ENCODE data around the gene RAB31. TPM values are rescaled to one million over a fixed set of nuclear protein-coding genes. Genes with fewer than 3 reads are reported as not detected.
A peak's percentile ranks its signal among the peaks of the same experiment; 100 is the strongest.

Gene RAB31
- total and polyA plus RNA-seq, 4 experiments from 2014 or later, result 0.07 to 1.8 (median 1.4) TPM

DNA sequence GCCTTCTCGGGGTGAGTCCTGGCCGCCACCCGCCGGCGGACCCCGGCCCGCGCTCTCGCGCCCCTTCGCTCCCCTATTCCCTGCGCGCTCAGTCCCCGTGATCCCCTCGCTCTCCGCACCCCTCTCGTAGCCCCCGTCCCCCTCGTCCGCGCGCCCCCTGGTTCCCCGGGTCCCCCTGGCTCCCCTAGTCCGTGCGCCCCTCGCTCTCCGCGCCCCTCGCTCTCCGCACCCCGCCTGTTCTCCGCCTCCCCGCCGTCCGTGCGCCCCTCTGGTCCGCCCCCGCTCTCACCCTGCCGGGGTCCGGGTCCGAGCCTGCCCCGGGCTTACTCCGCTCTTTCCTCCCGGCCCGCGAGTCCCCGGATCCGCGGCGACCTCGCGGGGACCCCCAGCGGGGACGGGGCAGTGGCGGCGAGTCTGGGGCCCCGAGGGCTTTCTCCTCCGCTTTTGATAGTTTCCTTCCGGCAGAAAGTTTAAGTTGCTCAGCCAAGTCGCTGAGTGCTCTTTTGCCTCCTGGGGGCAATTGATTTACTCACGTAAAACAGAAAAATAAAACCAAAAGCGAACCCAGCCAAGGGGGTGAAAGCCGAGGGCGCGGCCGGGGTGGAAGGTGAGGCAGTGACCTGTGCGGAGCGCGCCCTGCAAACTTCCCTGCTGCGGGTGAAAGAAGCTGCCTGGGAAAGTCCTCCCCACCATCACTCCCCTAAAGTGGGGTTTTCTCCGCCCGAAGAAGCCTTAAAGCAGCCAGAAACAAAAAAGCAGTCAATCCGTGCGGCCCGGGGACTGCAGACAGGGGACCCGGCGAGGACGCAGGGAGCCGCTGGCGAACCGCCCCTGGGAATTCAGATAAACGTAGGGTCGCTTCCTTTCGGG, 568 bp downstream of the RAB31 start:
- CTCF ChIA-PET (ENCODE audit: partially characterized antibody), result no interaction called here
- H3K27ac Mint-ChIP-seq, result no peak overlapping the region
- POLR2A ChIA-PET (ENCODE audit: partially characterized antibody), result no interaction called here
- peaks cover 9% of the 10 kb centered on the region for H3K27me3 ChIP-seq (ENCODE audit: insufficient read depth, low read length)
- peaks cover 0 to 3% (median 0%) of the 10 kb centered on the region in 8 donors for H3K9me3 Mint-ChIP-seq
- H3K4me1 Mint-ChIP-seq, result peaks cover 17 to 33% (median 24%) of the 10 kb centered on the region in 4 donors
- H3K36me3 Mint-ChIP-seq, result no peaks in the 10 kb centered on the region
- H3K36me3 ChIP-seq (ENCODE audit: insufficient read depth, low read length), result no peaks in the 10 kb centered on the region
- no peak overlapping the region for H3K27ac ChIP-seq (ENCODE audit: low read depth, low read length)
- DNase-seq, result no peak
- no peaks in the 10 kb centered on the region for H3K9me3 ChIP-seq (ENCODE audit: control insufficient read depth in 1 of 2, low read length in 2 of 2)
- H3K4me1 ChIP-seq (ENCODE audit: insufficient read depth, low read length), result peaks cover 10% of the 10 kb centered on the region
- peak overlapping the region; percentile 51 to 84 (median 77) for H3K4me3 Mint-ChIP-seq
- intact Hi-C loops (cut with micrococcal nuclease), result no loop called here
- H3K27me3 Mint-ChIP-seq, result peaks cover 60 to 66% of the 10 kb centered on the region in 2 donors
- no peak overlapping the region for H3K4me3 ChIP-seq (ENCODE audit: low read length in 2 of 2)

- ChIA-PET CTCF (ENCODE audit: partially characterized antibody) (no interaction called here), POLR2A (ENCODE audit: partially characterized antibody) (no interaction called here)
- peaks cover 17 to 33% (median 23%) of the 10 kb centered on the region in 4 donors for H3K4me1 Mint-ChIP-seq
- Histone ChIP-seq H3K9me3 (ENCODE audit: control insufficient read depth in 1 of 2, low read length in 2 of 2) (no peaks in the 10 kb centered on the region), H3K4me3 (ENCODE audit: low read length in 2 of 2) (no peak overlapping the region), H3K27me3 (ENCODE audit: insufficient read depth, low read length) (peaks cover 9% of the 10 kb centered on the region), H3K36me3 (ENCODE audit: insufficient read depth, low read length) (no peaks in the 10 kb centered on the region), H3K4me1 (ENCODE audit: insufficient read depth, low read length) (peaks cover 10% of the 10 kb centered on the region), H3K27ac (ENCODE audit: low read depth, low read length) (no peak overlapping the region)
- peak overlapping the region; percentile 21 to 84 (median 70) for H3K4me3 Mint-ChIP-seq
- peaks cover 0 to 3% (median 0%) of the 10 kb centered on the region in 8 donors for H3K9me3 Mint-ChIP-seq
- no peak for DNase-seq
- H3K27ac Mint-ChIP-seq, result no peak overlapping the region
- peaks cover 64 to 66% of the 10 kb centered on the region in 2 donors for H3K27me3 Mint-ChIP-seq
- intact Hi-C loops (cut with micrococcal nuclease), result no loop called here
- no peaks in the 10 kb centered on the region for H3K36me3 Mint-ChIP-seq
Measured at GRCh38 chr18:9709304-9709877, 1.3 kb downstream of the RAB31 start.

DNA sequence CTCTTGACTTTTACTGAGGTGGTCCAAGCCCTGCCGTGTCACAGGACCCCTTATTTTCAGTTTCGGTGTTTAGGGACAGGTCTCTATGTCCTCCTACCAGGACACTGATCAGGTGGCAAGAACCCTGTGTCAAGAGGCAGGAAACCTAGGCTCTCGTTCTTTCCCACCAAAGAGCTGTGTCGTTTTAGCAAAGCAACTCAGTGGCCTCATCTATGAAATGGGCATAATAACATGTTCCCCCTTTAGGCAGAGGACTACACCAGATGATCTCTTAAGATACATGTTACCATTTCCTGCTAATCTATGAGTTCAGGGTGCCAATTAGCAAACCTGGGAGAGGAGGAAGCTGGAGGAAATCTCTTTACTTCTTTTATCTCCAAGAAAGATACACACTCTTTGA, 1.9 kb downstream of the RAB31 start:
- ChIA-PET POLR2A (ENCODE audit: partially characterized antibody) (no interaction called here), CTCF (ENCODE audit: partially characterized antibody) (no interaction called here)
- intact Hi-C loops (cut with micrococcal nuclease), result no loop called here
- peaks cover 17 to 33% (median 22%) of the 10 kb centered on the region in 4 donors for H3K4me1 Mint-ChIP-seq
- H3K36me3 ChIP-seq (ENCODE audit: insufficient read depth, low read length), result no peaks in the 10 kb centered on the region
- H3K4me3 Mint-ChIP-seq, result peak overlapping the region in 7 of 8 donors; percentile 35 to 84 (median 67)
- H3K4me1 ChIP-seq (ENCODE audit: insufficient read depth, low read length), result peaks cover 10% of the 10 kb centered on the region
- H3K27ac ChIP-seq (ENCODE audit: low read depth, low read length), result no peak overlapping the region
- no peaks in the 10 kb centered on the region for H3K9me3 ChIP-seq (ENCODE audit: control insufficient read depth in 1 of 2, low read length in 2 of 2)
- DNase-seq, result no peak
- H3K27me3 ChIP-seq (ENCODE audit: insufficient read depth, low read length), result peaks cover 9% of the 10 kb centered on the region
- H3K27me3 Mint-ChIP-seq, result peaks cover 69 to 70% of the 10 kb centered on the region in 2 donors
- no peak overlapping the region for H3K27ac Mint-ChIP-seq
- no peak overlapping the region for H3K4me3 ChIP-seq (ENCODE audit: low read length in 2 of 2)
- no peaks in the 10 kb centered on the region for H3K36me3 Mint-ChIP-seq
- peaks cover 0 to 3% (median 0%) of the 10 kb centered on the region in 8 donors for H3K9me3 Mint-ChIP-seq

DNA sequence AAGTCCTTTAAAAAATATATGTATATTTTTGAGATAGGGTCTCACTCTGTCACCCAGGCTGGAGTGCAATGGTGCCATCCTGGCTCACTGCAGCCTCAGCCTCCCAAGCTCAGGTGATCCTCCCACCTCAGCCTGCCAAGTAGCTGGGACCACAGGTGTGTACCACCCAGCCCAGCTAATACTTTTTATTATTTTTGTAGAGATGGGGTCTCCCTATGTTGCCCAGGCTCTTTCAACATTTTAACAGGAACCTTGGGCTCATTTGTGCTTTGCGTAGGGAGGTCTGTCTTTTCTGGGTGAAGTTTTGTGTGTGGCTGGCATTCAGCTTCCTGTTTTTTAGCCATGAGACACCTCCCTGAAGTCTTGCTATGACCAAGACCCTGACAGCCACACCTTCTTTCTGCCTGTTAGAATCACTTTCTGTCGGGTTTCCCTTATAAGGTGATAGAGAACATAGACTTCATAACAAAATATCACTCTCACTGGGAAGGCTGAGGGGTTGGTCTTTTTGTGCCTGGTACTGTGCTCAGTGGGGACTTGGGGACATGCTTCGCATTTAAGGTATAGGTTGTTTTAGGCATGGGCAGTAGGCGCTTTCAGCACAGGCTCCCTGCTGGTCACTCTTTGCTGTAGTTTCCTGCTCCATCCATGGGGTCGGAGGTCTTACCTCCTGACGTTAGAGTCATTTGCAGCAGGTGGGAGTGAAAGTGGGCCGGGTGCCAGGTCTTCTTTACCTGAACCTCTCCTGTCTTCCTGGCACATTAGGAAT, 3.4 kb downstream of the RAB31 start:
- Mint-ChIP-seq H3K4me1 (peaks cover 15 to 33% (median 22%) of the 10 kb centered on the region in 4 donors), H3K9me3 (peaks cover 0 to 3% (median 0%) of the 10 kb centered on the region in 8 donors), H3K27ac (no peak overlapping the region), H3K4me3 (peak overlapping the region in 3 of 8 donors; percentile 3 to 36 (median 26)), H3K27me3 (peaks cover 64 to 72% of the 10 kb centered on the region in 2 donors), H3K36me3 (no peaks in the 10 kb centered on the region)
- POLR2A ChIA-PET (ENCODE audit: partially characterized antibody), result no interaction called here
- Histone ChIP-seq H3K27ac (ENCODE audit: low read depth, low read length) (no peak overlapping the region), H3K9me3 (ENCODE audit: control insufficient read depth in 1 of 2, low read length in 2 of 2) (no peaks in the 10 kb centered on the region), H3K4me1 (ENCODE audit: insufficient read depth, low read length) (peaks cover 10% of the 10 kb centered on the region), H3K4me3 (ENCODE audit: low read length in 2 of 2) (no peak overlapping the region), H3K36me3 (ENCODE audit: insufficient read depth, low read length) (no peaks in the 10 kb centered on the region), H3K27me3 (ENCODE audit: insufficient read depth, low read length) (peaks cover 9% of the 10 kb centered on the region)
- DNase-seq, result no peak
- intact Hi-C loops (cut with micrococcal nuclease), result no loop called here
- CTCF ChIA-PET (ENCODE audit: partially characterized antibody), result no interaction called here

DNA sequence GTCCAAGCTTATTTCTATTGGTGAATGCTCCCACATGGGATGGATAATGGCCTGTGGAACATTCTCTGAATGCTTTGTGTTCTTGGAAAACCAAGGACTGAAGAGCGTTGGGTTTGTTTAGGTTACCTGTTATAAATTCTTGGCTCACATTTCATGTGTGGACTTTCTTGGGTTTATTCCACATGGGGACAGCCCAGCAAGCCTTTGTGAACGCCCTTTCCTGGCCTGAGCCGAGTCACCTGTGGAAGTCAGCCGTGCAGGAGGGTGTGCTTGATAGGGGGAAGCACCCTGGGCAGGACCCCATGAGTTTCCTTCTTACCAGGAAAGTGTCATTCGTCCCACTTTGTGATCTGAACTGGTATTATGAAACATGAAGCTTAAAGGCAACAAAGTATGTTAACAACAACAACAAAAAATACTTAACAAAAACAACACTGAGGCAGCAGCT, 4.1 kb downstream of the RAB31 start:
- CTCF ChIA-PET (ENCODE audit: partially characterized antibody), result no interaction called here
- Mint-ChIP-seq H3K4me1 (peaks cover 14 to 30% (median 19%) of the 10 kb centered on the region in 4 donors), H3K4me3 (no peak overlapping the region), H3K9me3 (peaks cover 0 to 3% (median 0%) of the 10 kb centered on the region in 8 donors), H3K36me3 (no peaks in the 10 kb centered on the region), H3K27ac (no peak overlapping the region), H3K27me3 (peaks cover 59 to 67% of the 10 kb centered on the region in 2 donors)
- no peaks in the 10 kb centered on the region for H3K36me3 ChIP-seq (ENCODE audit: insufficient read depth, low read length)
- intact Hi-C loops (cut with micrococcal nuclease), result no loop called here
- no peak overlapping the region for H3K27ac ChIP-seq (ENCODE audit: low read depth, low read length)
- no peaks in the 10 kb centered on the region for H3K9me3 ChIP-seq (ENCODE audit: control insufficient read depth in 1 of 2, low read length in 2 of 2)
- peaks cover 9% of the 10 kb centered on the region for H3K27me3 ChIP-seq (ENCODE audit: insufficient read depth, low read length)
- peaks cover 10% of the 10 kb centered on the region for H3K4me1 ChIP-seq (ENCODE audit: insufficient read depth, low read length)
- no peak overlapping the region for H3K4me3 ChIP-seq (ENCODE audit: low read length in 2 of 2)
- POLR2A ChIA-PET (ENCODE audit: partially characterized antibody), result no interaction called here
- DNase-seq, result no peak

- Mint-ChIP-seq H3K36me3 (no peaks in the 10 kb centered on the region), H3K4me1 (peaks cover 11 to 30% (median 16%) of the 10 kb centered on the region in 4 donors), H3K27me3 (peaks cover 59 to 68% of the 10 kb centered on the region in 2 donors), H3K4me3 (no peak overlapping the region), H3K27ac (no peak overlapping the region), H3K9me3 (peaks cover 0 to 3% (median 0%) of the 10 kb centered on the region in 8 donors)
- DNase-seq, result no peak
- no peaks in the 10 kb centered on the region for H3K9me3 ChIP-seq (ENCODE audit: control insufficient read depth in 1 of 2, low read length in 2 of 2)
- H3K4me1 ChIP-seq (ENCODE audit: insufficient read depth, low read length), result peaks cover 10% of the 10 kb centered on the region
- H3K27ac ChIP-seq (ENCODE audit: low read depth, low read length), result no peak overlapping the region
- POLR2A ChIA-PET (ENCODE audit: partially characterized antibody), result no interaction called here
- CTCF ChIA-PET (ENCODE audit: partially characterized antibody), result no interaction called here
- H3K36me3 ChIP-seq (ENCODE audit: insufficient read depth, low read length), result no peaks in the 10 kb centered on the region
- H3K4me3 ChIP-seq (ENCODE audit: low read length in 2 of 2), result no peak overlapping the region
- H3K27me3 ChIP-seq (ENCODE audit: insufficient read depth, low read length), result peaks cover 9% of the 10 kb centered on the region
- intact Hi-C loops (cut with micrococcal nuclease), result no loop called here
Measured at GRCh38 chr18:9712611-9713010, 4.5 kb downstream of the RAB31 start.

Measured in CD4-positive, alpha-beta memory T cell (primary cell).